KOPT-K1 (cell line): ENCODE data around the gene KIRREL3.

Source experiments
- H3K27ac ChIP-seq: fragments of 200-600 bp; sonication (generic); 2 replicates; pipeline ENCODE4 v1.5.1; 2016; ENCODE audit warnings: antibody characterized with exemption, mild to moderate bottlenecking, low read depth, low read length; ENCODE audit not compliant: poor library complexity, severe bottlenecking
- H3K36me3 ChIP-seq: fragments of 200-600 bp; sonication (generic); 2 replicates; pipeline ENCODE4 v1.5.1; 2017; ENCODE audit warnings: antibody characterized with exemption, mild to moderate bottlenecking, low read length, moderate library complexity; ENCODE audit not compliant: insufficient read depth
- H3K9me3 ChIP-seq: fragments of 200-600 bp; sonication (generic); 2 replicates; pipeline ENCODE4 v1.5.1; 2017; ENCODE audit warnings: antibody characterized with exemption, low read length, mild to moderate bottlenecking; ENCODE audit not compliant: insufficient read depth, poor library complexity, severe bottlenecking

Gene KIRREL3

GRCh38 chr11:126891556-126892217 is 108.9 kb downstream of the KIRREL3 start:
- H3K9me3 ChIP-seq = peaks cover 14% of the 10 kb centered on the region
- peak overlapping the region; percentile 7 for H3K27ac ChIP-seq
- no peaks in the 10 kb centered on the region for H3K36me3 ChIP-seq

- peaks cover 2% of the 10 kb centered on the region for H3K9me3 ChIP-seq
- no peak overlapping the region for H3K27ac ChIP-seq
- no peaks in the 10 kb centered on the region for H3K36me3 ChIP-seq
Observed at GRCh38 chr11:126890561-126890960, 110.0 kb downstream of the KIRREL3 start.

GRCh38 chr11:126888115-126888712 is 112.4 kb downstream of the KIRREL3 start:
- no peak overlapping the region for H3K27ac ChIP-seq
- no peaks in the 10 kb centered on the region for H3K36me3 ChIP-seq
- no peaks in the 10 kb centered on the region for H3K9me3 ChIP-seq

GRCh38 chr11:126886636-126887035 is 113.9 kb downstream of the KIRREL3 start:
- Histone ChIP-seq H3K9me3 (no peaks in the 10 kb centered on the region), H3K36me3 (no peaks in the 10 kb centered on the region), H3K27ac (no peak overlapping the region)

GRCh38 chr11:126886085-126886484 is 114.5 kb downstream of the KIRREL3 start:
- Histone ChIP-seq H3K36me3 (no peaks in the 10 kb centered on the region), H3K27ac (no peak overlapping the region), H3K9me3 (no peaks in the 10 kb centered on the region)

- no peak overlapping the region for H3K27ac ChIP-seq
- no peaks in the 10 kb centered on the region for H3K9me3 ChIP-seq
- H3K36me3 ChIP-seq = no peaks in the 10 kb centered on the region
Observed at GRCh38 chr11:126884594-126884993, 116.0 kb downstream of the KIRREL3 start.

- Histone ChIP-seq H3K36me3 (no peaks in the 10 kb centered on the region), H3K27ac (no peak overlapping the region), H3K9me3 (no peaks in the 10 kb centered on the region)
Observed at GRCh38 chr11:126884192-126884591, 116.4 kb downstream of the KIRREL3 start.

- H3K9me3 ChIP-seq = no peaks in the 10 kb centered on the region
- no peaks in the 10 kb centered on the region for H3K36me3 ChIP-seq
Observed at GRCh38 chr11:126880872-126881271, 119.7 kb downstream of the KIRREL3 start.

GRCh38 chr11:126879516-126879915 is 121.1 kb downstream of the KIRREL3 start:
- H3K36me3 ChIP-seq = no peaks in the 10 kb centered on the region
- no peaks in the 10 kb centered on the region for H3K9me3 ChIP-seq
- H3K27ac ChIP-seq = no peak overlapping the region

More at GRCh38 chr11:126880872-126881271, 119.7 kb downstream of the KIRREL3 start:
- no peak overlapping the region for H3K27ac ChIP-seq

- Histone ChIP-seq H3K9me3 (no peaks in the 10 kb centered on the region), H3K27ac (no peak overlapping the region), H3K36me3 (no peaks in the 10 kb centered on the region)
Observed at GRCh38 chr11:126878913-126879482, 121.6 kb downstream of the KIRREL3 start.

GRCh38 chr11:126874831-126875230 is 125.7 kb downstream of the KIRREL3 start:
- Histone ChIP-seq H3K9me3 (no peaks in the 10 kb centered on the region), H3K27ac (no peak overlapping the region), H3K36me3 (no peaks in the 10 kb centered on the region)

GRCh38 chr11:126874276-126874675 is 126.3 kb downstream of the KIRREL3 start:
- H3K9me3 ChIP-seq = no peaks in the 10 kb centered on the region
- no peak overlapping the region for H3K27ac ChIP-seq

GRCh38 chr11:126871792-126872191 is 128.8 kb downstream of the KIRREL3 start:
- Histone ChIP-seq H3K9me3 (no peaks in the 10 kb centered on the region), H3K27ac (no peak overlapping the region), H3K36me3 (no peaks in the 10 kb centered on the region)

More at GRCh38 chr11:126874276-126874675, 126.3 kb downstream of the KIRREL3 start:
- H3K36me3 ChIP-seq = no peaks in the 10 kb centered on the region

GRCh38 chr11:126870021-126870420 is 130.5 kb downstream of the KIRREL3 start:
- no peaks in the 10 kb centered on the region for H3K36me3 ChIP-seq
- H3K27ac ChIP-seq = no peak overlapping the region
- H3K9me3 ChIP-seq = no peaks in the 10 kb centered on the region

- H3K9me3 ChIP-seq = no peaks in the 10 kb centered on the region
Observed at GRCh38 chr11:126868741-126869140, 131.8 kb downstream of the KIRREL3 start.

GRCh38 chr11:126864934-126865333 is 135.6 kb downstream of the KIRREL3 start:
- H3K27ac ChIP-seq = no peak overlapping the region
- no peaks in the 10 kb centered on the region for H3K36me3 ChIP-seq
- no peaks in the 10 kb centered on the region for H3K9me3 ChIP-seq

More at GRCh38 chr11:126868741-126869140, 131.8 kb downstream of the KIRREL3 start:
- no peaks in the 10 kb centered on the region for H3K36me3 ChIP-seq
- H3K27ac ChIP-seq = no peak overlapping the region
